Mammary epithelial cell (primary cell): ENCODE data around the gene ACSS1.

ENCODE experiments used
- CTCF ChIP-seq, 2 donors: IDR thresholded peaks in 1 of 2; conservative IDR thresholded peaks in 1 of 2; 2 replicates each; pipeline ENCODE4 v1.5.1; 2011 to 2012; ENCODE audit warnings: inconsistent platforms in 2 of 2, low read length in 2 of 2, mild to moderate bottlenecking in 2 of 2, control low read depth in 1 of 2, low read depth in 1 of 2; ENCODE audit not compliant: insufficient read depth in 1 of 2; ENCODE audit errors: extremely low read depth in 1 of 2
- EZH2 ChIP-seq: IDR thresholded peaks from 2 replicates; pipeline ENCODE4 v1.6.1; 2012; ENCODE audit warnings: low read length, inconsistent platforms, borderline replicate concordance

- no peak for TF ChIP-seq CTCF (conservative IDR thresholded peaks at IDR 0.05 in 1 of 2, IDR thresholded peaks at IDR 0.05 in 1 of 2; ENCODE audit: extremely low read depth in 1 of 2, insufficient read depth in 1 of 2, low read depth in 1 of 2, low read length in 2 of 2)
- TF ChIP-seq EZH2 = no peak
These were observed 8.5 kb downstream of the ACSS1 start for GRCh38 chr20:25049261-25050060.
